GM12892 (cell line): ENCODE data around the gene ADAM23.

ENCODE experiments used
- POLR2A ChIP-seq: IDR thresholded peaks from 2 replicates; pipeline ENCODE4 v1.6.1; 2011; ENCODE audit warnings: low read depth, low read length, control low read depth
- TAF1 ChIP-seq: IDR thresholded peaks from 2 replicates; pipeline ENCODE4 v1.6.1; 2011; ENCODE audit warnings: low read depth, mild to moderate bottlenecking, control low read depth, low read length, borderline replicate concordance

- TF ChIP-seq POLR2A (no peak), TAF1 (no peak)
Measured at GRCh38 chr2:206410714-206411113, 32.6 kb upstream of the ADAM23 start.
